Mesenchymal stem cell (in vitro differentiated cells and primary cell): ENCODE data around the gene NCLN.

Experiments used
- DNase-seq: peaks from one replicate; pipeline ENCODE4 v3.0.0-alpha.2; 2013
- H2AFZ ChIP-seq: one replicate; pipeline ENCODE4 v1.6.1; 2013; ENCODE audit warnings: low read depth, mild to moderate bottlenecking, control low read depth, inconsistent platforms, low read length, moderate library complexity
- H2AK5ac ChIP-seq: 2 replicates; pipeline ENCODE4 v1.6.1; 2013; ENCODE audit warnings: low read length, moderate library complexity, mild to moderate bottlenecking, inconsistent platforms; ENCODE audit not compliant: severe bottlenecking
- H2BK120ac ChIP-seq: one replicate; pipeline ENCODE4 v1.6.1; 2013; ENCODE audit warnings: low read depth, mild to moderate bottlenecking, inconsistent platforms, low read length, moderate library complexity
- H2BK12ac ChIP-seq, 2 experiments: one replicate each; pipeline ENCODE4 v1.6.1; 2013; ENCODE audit warnings: inconsistent platforms in 2 of 2, low read length in 2 of 2, mild to moderate bottlenecking in 2 of 2, moderate library complexity in 2 of 2, control low read depth in 1 of 2
- H2BK15ac ChIP-seq: one replicate; pipeline ENCODE4 v1.6.1; 2013; ENCODE audit warnings: mild to moderate bottlenecking, low read depth, inconsistent platforms; ENCODE audit not compliant: poor library complexity, severe bottlenecking
- H2BK5ac ChIP-seq: 2 replicates; pipeline ENCODE4 v1.6.1; 2013; ENCODE audit warnings: low read depth, mild to moderate bottlenecking, low read length, control low read depth, inconsistent platforms; ENCODE audit not compliant: poor library complexity, severe bottlenecking
- H3K14ac ChIP-seq, 2 experiments: one replicate each; pipeline ENCODE4 v1.6.1; 2013; ENCODE audit warnings: inconsistent platforms in 2 of 2, low read length in 2 of 2, control low read depth in 1 of 2, mild to moderate bottlenecking in 1 of 2, moderate library complexity in 1 of 2
- H3K18ac ChIP-seq, 2 experiments: one replicate each; pipeline ENCODE4 v1.6.1; 2013; ENCODE audit warnings: inconsistent platforms in 2 of 2, low read length in 2 of 2, control low read depth in 1 of 2, low read depth in 1 of 2, mild to moderate bottlenecking in 1 of 2
- H3K23ac ChIP-seq, 2 experiments: one replicate each; pipeline ENCODE4 v1.6.1; 2013; ENCODE audit warnings: inconsistent platforms in 2 of 2, low read length in 2 of 2, mild to moderate bottlenecking in 2 of 2, moderate library complexity in 2 of 2, control low read depth in 1 of 2
- H3K27ac ChIP-seq: 2 replicates; pipeline ENCODE4 v1.5.1; 2013; ENCODE audit warnings: mild to moderate bottlenecking, moderate library complexity, low read length, control low read depth, inconsistent platforms; ENCODE audit not compliant: poor library complexity, severe bottlenecking
- H3K27me3 ChIP-seq, 2 experiments: 2 replicates each; pipeline versions ENCODE4 v1.6.1 to v1.7.0; 2013; ENCODE audit warnings: low read length in 2 of 2, mild to moderate bottlenecking in 2 of 2, moderate library complexity in 2 of 2, control low read depth in 1 of 2, inconsistent platforms in 1 of 2; ENCODE audit not compliant: control insufficient read depth in 1 of 2, insufficient read depth in 1 of 2
- H3K36me3 ChIP-seq, 2 experiments: 2 replicates each; pipeline versions ENCODE4 v1.6.1 to v1.7.0; 2013; ENCODE audit warnings: low read length in 2 of 2, control low read depth in 1 of 2, inconsistent platforms in 1 of 2, low read depth in 1 of 2, mild to moderate bottlenecking in 1 of 2; ENCODE audit not compliant: insufficient read depth in 2 of 2, control insufficient read depth in 1 of 2
- H3K4ac ChIP-seq, 2 experiments: one replicate each; pipeline ENCODE4 v1.6.1; 2013; ENCODE audit warnings: inconsistent platforms in 2 of 2, low read length in 2 of 2, mild to moderate bottlenecking in 2 of 2, moderate library complexity in 2 of 2, control low read depth in 1 of 2, low read depth in 1 of 2
- H3K4me1 ChIP-seq: 2 replicates; pipeline ENCODE4 v1.6.1; 2013; ENCODE audit warnings: low read depth, low read length, control low read depth; ENCODE audit not compliant: control insufficient read depth, insufficient read depth
- H3K4me2 ChIP-seq: 2 replicates; pipeline ENCODE4 v1.6.1; 2013; ENCODE audit warnings: low read length, mild to moderate bottlenecking, inconsistent platforms; ENCODE audit not compliant: poor library complexity, severe bottlenecking
- H3K4me3 ChIP-seq, 2 experiments: 2 replicates each; pipeline versions ENCODE4 v1.5.1 to v1.7.0; 2013; ENCODE audit warnings: low read length in 2 of 2, mild to moderate bottlenecking in 2 of 2, control low read depth in 1 of 2, low read depth in 1 of 2; ENCODE audit not compliant: insufficient read depth in 1 of 2
- H3K79me1 ChIP-seq: replicated peaks from 2 replicates; pipeline ENCODE4 v1.6.1; 2013; ENCODE audit warnings: mild to moderate bottlenecking, control low read depth, low read length, inconsistent platforms; ENCODE audit not compliant: poor library complexity, severe bottlenecking
- H3K9ac ChIP-seq: 2 replicates; pipeline ENCODE4 v1.7.0; 2013; ENCODE audit warnings: mild to moderate bottlenecking, low read length, moderate library complexity
- H3K9me3 ChIP-seq: 2 replicates; pipeline ENCODE4 v1.7.0; 2013; ENCODE audit warnings: mild to moderate bottlenecking, low read length; ENCODE audit not compliant: control insufficient read depth
- H4K8ac ChIP-seq: one replicate; pipeline ENCODE4 v1.6.1; 2013; ENCODE audit warnings: inconsistent platforms, mild to moderate bottlenecking, low read length, moderate library complexity
- H4K91ac ChIP-seq: one replicate; pipeline ENCODE4 v1.6.1; 2013; ENCODE audit warnings: mild to moderate bottlenecking, low read length, inconsistent platforms
- WGBS: methylation state at CpG from one replicate; pipeline ENCODE4 v1.1.7; 2013; ENCODE audit warnings: mixed read lengths; 5-methylcytosine and 5-hydroxymethylcytosine counted together

NCLN gene

DNA sequence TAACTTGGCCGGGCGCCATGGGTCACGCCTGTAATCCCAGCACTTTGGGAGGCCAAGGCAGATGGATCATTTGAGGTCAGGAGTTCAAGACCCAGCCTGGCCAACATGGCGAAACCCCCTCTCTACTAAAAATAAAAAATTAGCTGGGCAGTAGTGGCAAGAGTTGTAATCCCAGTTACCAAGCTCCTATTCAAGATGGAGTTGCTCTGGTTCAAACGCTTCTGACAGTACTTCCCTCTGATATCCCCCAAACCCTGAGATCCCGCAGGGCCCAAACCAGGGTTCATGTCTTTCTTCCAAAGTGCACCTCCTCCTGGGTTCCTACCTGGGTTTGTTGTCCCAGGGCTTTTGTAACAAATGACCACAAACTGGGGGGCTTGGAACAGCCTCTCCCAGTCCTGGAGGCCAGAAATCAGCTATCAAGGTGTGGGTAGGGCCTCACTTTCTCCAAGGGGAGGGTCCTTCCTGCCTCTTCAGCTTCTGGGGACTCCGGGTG lies 52.4 kb downstream of the NCLN start:
- Histone ChIP-seq H3K9ac (no peak overlapping the region), H4K91ac (no peak overlapping the region), H2BK120ac (no peak overlapping the region), H2AFZ (no peak overlapping the region), H3K23ac (no peak overlapping the region), H3K27ac (no peak overlapping the region), H3K4me1 (no peaks in the 10 kb centered on the region), H3K36me3 (no peaks in the 10 kb centered on the region), H3K79me1 (no peaks in the 10 kb centered on the region), H3K27me3 (peaks cover 21 to 33% of the 10 kb centered on the region in 2 experiments), H3K18ac (no peak overlapping the region), H2AK5ac (no peak overlapping the region), H3K4ac (no peak overlapping the region), H4K8ac (no peak overlapping the region), H3K4me2 (no peak overlapping the region), H2BK5ac (no peak overlapping the region), H2BK15ac (no peak overlapping the region), H3K9me3 (no peaks in the 10 kb centered on the region), H3K14ac (no peak overlapping the region), H3K4me3 (no peak overlapping the region), H2BK12ac (no peak overlapping the region)
- 88% methylated on average over 7 of the region's 7 CpGs for WGBS
- DNase-seq, result no peak

DNA sequence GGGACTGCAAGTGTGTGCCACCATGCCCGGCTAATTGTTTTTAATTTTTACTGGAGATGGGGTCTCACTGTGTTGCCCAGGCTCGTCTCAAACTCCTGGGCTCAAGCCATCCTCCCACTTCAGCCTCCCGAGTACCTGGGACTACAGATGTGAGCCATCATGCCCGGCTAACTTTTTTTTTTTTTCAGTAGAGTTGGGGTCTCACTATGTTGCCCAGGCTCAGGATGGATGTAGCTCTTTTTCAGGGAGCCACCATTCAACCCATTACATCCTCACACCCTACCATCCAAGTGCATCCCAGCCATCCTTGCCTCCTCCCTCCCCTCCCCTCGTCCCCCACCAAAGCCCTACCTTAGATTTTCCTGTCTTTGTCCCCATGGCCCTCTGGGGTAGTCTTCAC lies 53.6 kb downstream of the NCLN start:
- H3K27me3 ChIP-seq, result peaks cover 15 to 20% of the 10 kb centered on the region in 2 experiments
- peaks cover 1% of the 10 kb centered on the region for H3K4me1 ChIP-seq
- no peaks in the 10 kb centered on the region for H3K36me3 ChIP-seq
- H3K14ac ChIP-seq, result no peak overlapping the region
- 69% methylated on average over 5 of the region's 5 CpGs for WGBS
- H2AK5ac ChIP-seq, result no peak overlapping the region
- H2BK5ac ChIP-seq, result no peak overlapping the region
- H3K18ac ChIP-seq, result no peak overlapping the region
- no peak overlapping the region for H3K23ac ChIP-seq
- H3K79me1 ChIP-seq, result no peaks in the 10 kb centered on the region
- H2BK120ac ChIP-seq, result no peak overlapping the region
- H3K4me3 ChIP-seq, result no peak overlapping the region
- no peak overlapping the region for H3K27ac ChIP-seq
- no peak overlapping the region for H2BK15ac ChIP-seq
- no peak overlapping the region for H4K8ac ChIP-seq
- H3K9me3 ChIP-seq, result no peaks in the 10 kb centered on the region
- no peak overlapping the region for H4K91ac ChIP-seq
- no peak overlapping the region for H2BK12ac ChIP-seq
- no peak overlapping the region for H3K4ac ChIP-seq
- no peak overlapping the region for H3K9ac ChIP-seq
- DNase-seq, result no peak
- no peak overlapping the region for H3K4me2 ChIP-seq
- H2AFZ ChIP-seq, result no peak overlapping the region

DNA sequence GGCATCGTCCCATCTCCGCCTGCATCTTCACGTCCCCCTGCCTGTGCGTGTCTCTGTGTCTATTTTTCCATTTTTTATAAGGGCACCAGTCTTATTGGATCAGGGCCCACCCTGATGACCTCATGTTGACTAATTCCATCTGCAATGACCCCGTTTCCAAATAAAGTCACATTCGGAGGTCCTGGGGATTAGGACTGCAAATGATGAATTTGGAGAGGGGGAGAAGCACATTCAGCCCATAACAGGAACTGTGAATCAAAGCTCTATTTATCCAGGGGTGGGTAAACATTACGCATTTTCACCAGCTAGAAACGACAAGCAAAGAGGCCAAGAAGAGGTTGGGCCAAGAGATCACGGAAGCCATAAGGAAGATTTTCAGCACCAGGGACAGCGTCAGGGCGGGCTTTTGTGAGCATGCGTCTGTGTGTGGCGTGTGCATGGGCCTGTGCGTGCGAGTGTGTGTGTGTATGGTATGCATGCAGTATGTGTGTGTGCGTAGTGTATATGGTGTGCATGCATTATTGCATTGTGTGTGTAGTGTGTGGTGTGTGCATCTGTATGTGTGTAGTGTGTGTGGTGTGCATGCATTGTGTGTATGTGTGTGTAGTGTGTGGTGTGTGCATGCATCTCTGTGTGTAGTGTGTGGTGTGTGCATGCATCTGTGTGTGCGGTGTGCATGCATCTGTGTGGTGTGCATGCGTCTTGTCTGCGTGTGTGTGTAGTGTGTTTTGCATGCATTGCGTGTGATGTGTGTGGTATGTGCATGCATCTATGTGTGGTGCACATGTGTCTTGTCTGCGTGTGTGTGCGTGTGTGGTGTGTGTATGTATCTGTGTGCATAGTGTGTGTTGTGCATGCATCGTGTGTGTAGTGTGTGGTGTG lies 58.3 kb downstream of the NCLN start:
- Histone ChIP-seq H3K4ac (no peak overlapping the region), H4K91ac (no peak overlapping the region), H3K79me1 (no peaks in the 10 kb centered on the region), H3K14ac (no peak overlapping the region), H2AK5ac (no peak overlapping the region), H2BK120ac (no peak overlapping the region), H2BK5ac (no peak overlapping the region), H2AFZ (no peak overlapping the region), H2BK12ac (no peak overlapping the region), H3K9me3 (no peaks in the 10 kb centered on the region), H3K27ac (no peak overlapping the region), H4K8ac (no peak overlapping the region), H3K36me3 (no peaks in the 10 kb centered on the region), H3K18ac (no peak overlapping the region), H3K23ac (no peak overlapping the region), H3K27me3 (peaks cover 6 to 17% of the 10 kb centered on the region in 2 experiments), H2BK15ac (no peak overlapping the region), H3K4me3 (no peak overlapping the region), H3K4me2 (no peak overlapping the region), H3K4me1 (peaks cover 4% of the 10 kb centered on the region), H3K9ac (no peak overlapping the region)
- 57% methylated on average over 23 of the region's 23 CpGs for WGBS
- DNase-seq, result peak; percentile 68

DNA sequence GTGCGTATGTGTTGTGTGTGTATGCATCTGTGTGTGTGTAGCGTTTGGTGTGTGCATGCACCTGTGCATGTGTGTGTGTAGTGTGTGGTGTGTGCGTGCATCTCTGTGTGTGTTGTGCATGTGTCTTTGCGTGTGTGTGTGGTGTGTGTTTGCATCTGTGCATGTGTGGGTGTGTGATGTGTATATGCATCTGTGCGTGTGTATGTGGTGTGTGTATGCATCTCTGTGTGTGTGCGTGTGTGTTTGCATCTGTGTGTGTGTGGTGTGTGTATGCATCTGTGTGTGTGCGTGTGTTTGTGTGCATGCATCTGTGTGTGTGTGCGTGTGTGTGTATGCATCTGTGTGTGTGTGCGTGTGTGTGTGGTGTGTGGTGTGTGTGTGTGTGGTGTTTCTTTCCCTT lies 59.3 kb downstream of the NCLN start:
- Histone ChIP-seq H3K4me3 (no peak overlapping the region), H2AFZ (no peak overlapping the region), H3K9me3 (no peaks in the 10 kb centered on the region), H2BK15ac (no peak overlapping the region), H4K91ac (no peak overlapping the region), H3K79me1 (no peaks in the 10 kb centered on the region), H3K9ac (no peak overlapping the region), H2BK12ac (no peak overlapping the region), H3K14ac (peak overlapping the region in 1 of 2 experiments; percentile 8), H3K4me1 (peaks cover 4% of the 10 kb centered on the region), H2BK120ac (no peak overlapping the region), H3K23ac (no peak overlapping the region), H4K8ac (no peak overlapping the region), H3K27me3 (peaks cover 0 to 20% of the 10 kb centered on the region in 2 experiments), H2AK5ac (no peak overlapping the region), H3K4me2 (no peak overlapping the region), H3K18ac (no peak overlapping the region), H3K36me3 (no peaks in the 10 kb centered on the region), H3K4ac (no peak overlapping the region), H3K27ac (no peak overlapping the region), H2BK5ac (no peak overlapping the region)
- WGBS, result 88% methylated on average over 7 of the region's 9 CpGs
- DNase-seq, result no peak
